ENCODE measurements around the gene NPAS3. TPM values are rescaled to one million over a fixed set of nuclear protein-coding genes. Genes with fewer than 3 reads are reported as not detected.

NPAS3 gene
- total RNA-seq, 4 donors from 2014 or later, result 4.0 to 12.2 (median 5.6) TPM

- intact Hi-C loops (cut with DNase I), result no loop called here
- no peak for DNase-seq
- 72 to 75% methylated on average over 11 of the region's 11 CpGs for WGBS, 2 donors
- Histone ChIP-seq H3K27ac (no peak overlapping the region), H3K4me3 (replicated peaks in 1 of 3) (no peak overlapping the region), H3K9me3 (no peaks in the 10 kb centered on the region), H3K4me1 (no peaks in the 10 kb centered on the region), H3K36me3 (no peaks in the 10 kb centered on the region), H3K27me3 (no peaks in the 10 kb centered on the region)
- TF ChIP-seq, protein P1, sequence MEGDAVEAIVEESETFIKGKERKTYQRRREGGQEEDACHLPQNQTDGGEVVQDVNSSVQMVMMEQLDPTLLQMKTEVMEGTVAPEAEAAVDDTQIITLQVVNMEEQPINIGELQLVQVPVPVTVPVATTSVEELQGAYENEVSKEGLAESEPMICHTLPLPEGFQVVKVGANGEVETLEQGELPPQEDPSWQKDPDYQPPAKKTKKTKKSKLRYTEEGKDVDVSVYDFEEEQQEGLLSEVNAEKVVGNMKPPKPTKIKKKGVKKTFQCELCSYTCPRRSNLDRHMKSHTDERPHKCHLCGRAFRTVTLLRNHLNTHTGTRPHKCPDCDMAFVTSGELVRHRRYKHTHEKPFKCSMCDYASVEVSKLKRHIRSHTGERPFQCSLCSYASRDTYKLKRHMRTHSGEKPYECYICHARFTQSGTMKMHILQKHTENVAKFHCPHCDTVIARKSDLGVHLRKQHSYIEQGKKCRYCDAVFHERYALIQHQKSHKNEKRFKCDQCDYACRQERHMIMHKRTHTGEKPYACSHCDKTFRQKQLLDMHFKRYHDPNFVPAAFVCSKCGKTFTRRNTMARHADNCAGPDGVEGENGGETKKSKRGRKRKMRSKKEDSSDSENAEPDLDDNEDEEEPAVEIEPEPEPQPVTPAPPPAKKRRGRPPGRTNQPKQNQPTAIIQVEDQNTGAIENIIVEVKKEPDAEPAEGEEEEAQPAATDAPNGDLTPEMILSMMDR (IDR thresholded peaks at IDR 0.05), result no peak
- no peak for TF ChIP-seq POLR2A (IDR thresholded peaks at IDR 0.05)
Observed at GRCh38 chr14:33652566-33653307, 714.1 kb downstream of the NPAS3 start.

DNA sequence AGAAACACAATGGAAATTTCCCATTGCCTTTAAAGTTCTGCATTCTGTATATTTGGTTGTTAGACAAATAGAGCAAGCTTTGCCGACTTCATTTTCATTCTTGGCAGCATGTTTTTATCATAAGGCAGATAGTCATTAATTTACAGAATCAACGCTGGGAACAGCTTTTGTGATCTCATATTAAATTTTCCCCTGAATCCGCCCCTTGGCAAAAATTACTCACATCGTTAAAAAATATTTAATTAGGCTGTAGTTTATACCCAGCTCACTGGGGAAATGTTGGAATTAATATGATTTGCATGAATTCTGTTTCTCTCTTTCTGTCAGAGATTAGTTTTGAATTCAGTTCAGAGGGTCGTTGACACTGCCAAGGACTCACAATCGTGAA, 714.6 kb downstream of the NPAS3 start:
- DNase-seq, result no peak
- Histone ChIP-seq H3K36me3 (no peaks in the 10 kb centered on the region), H3K27ac (no peak overlapping the region), H3K27me3 (no peaks in the 10 kb centered on the region), H3K4me3 (replicated peaks in 1 of 3) (no peak overlapping the region), H3K4me1 (no peaks in the 10 kb centered on the region), H3K9me3 (no peaks in the 10 kb centered on the region)
- WGBS, 2 donors, result 76 to 77% methylated on average over 6 of the region's 6 CpGs
- TF ChIP-seq, protein P1 (IDR thresholded peaks at IDR 0.05), result no peak
- TF ChIP-seq POLR2A (IDR thresholded peaks at IDR 0.05), result no peak
- intact Hi-C loops (cut with DNase I), result no loop called here

GRCh38 chr14:33655421-33655820, 716.7 kb downstream of the NPAS3 start:
- H3K4me1 ChIP-seq, result no peaks in the 10 kb centered on the region
- 60 to 64% methylated on average over 4 of the region's 4 CpGs for WGBS, 2 donors
- no peaks in the 10 kb centered on the region for H3K9me3 ChIP-seq
- no peak overlapping the region for H3K27ac ChIP-seq
- no peak for DNase-seq
- intact Hi-C loops (cut with DNase I), result no loop called here
- H3K27me3 ChIP-seq, result no peaks in the 10 kb centered on the region
- H3K4me3 ChIP-seq (replicated peaks in 1 of 3), result no peak overlapping the region
- TF ChIP-seq, protein P1 (IDR thresholded peaks at IDR 0.05), result no peak
- no peak for TF ChIP-seq POLR2A (IDR thresholded peaks at IDR 0.05)
- no peaks in the 10 kb centered on the region for H3K36me3 ChIP-seq

DNA sequence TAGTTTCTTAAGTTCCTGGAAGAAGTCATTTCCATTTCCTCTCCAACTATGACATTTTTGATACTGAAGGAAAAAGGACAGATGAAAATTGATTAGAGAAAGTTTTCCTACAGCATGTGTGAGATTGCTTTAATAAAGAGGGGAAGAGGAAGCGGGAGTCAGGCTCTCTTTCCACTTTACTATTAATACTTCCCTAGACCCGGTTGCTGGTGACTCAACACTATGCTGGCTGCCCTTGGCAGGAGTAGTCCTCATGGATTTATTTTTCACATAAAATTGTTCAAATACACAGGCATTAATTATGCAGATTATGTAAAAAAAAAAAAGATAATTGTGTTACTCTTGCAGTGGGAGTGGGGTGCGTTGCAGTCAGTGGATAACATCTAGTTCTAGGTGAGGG, 718.8 kb downstream of the NPAS3 start:
- H3K27ac ChIP-seq, result no peak overlapping the region
- TF ChIP-seq, protein P1 (IDR thresholded peaks at IDR 0.05), result no peak
- TF ChIP-seq POLR2A (IDR thresholded peaks at IDR 0.05), result no peak
- DNase-seq, result no peak
- H3K36me3 ChIP-seq, result no peaks in the 10 kb centered on the region
- H3K9me3 ChIP-seq, result no peaks in the 10 kb centered on the region
- intact Hi-C loops (cut with DNase I), result no loop called here
- no peaks in the 10 kb centered on the region for H3K27me3 ChIP-seq
- 81 to 90% methylated on average over 3 of the region's 3 CpGs for WGBS, 2 donors
- H3K4me3 ChIP-seq (replicated peaks in 1 of 3), result no peak overlapping the region
- H3K4me1 ChIP-seq, result no peaks in the 10 kb centered on the region

DNA sequence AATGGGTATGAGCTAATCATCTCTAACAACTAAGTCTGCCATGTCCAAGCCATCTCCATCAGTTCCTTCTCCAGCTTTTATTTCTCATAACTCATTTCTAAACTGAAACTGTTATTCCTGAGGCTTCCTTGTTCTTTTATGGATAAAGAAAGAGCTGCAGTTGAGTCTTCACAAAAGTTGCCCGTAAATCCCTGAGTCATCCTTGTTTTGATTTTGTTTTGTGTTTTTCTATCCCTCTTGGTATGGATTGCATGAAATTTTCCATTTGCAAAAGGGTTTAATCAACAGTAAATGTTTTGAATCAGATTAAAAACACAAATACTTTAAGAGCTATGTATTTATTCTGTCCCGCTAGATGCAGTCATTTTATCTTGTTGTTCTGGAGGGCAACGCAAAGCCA, 721.6 kb downstream of the NPAS3 start:
- Histone ChIP-seq H3K36me3 (no peaks in the 10 kb centered on the region), H3K4me1 (no peaks in the 10 kb centered on the region), H3K27ac (no peak overlapping the region), H3K9me3 (no peaks in the 10 kb centered on the region), H3K4me3 (replicated peaks in 1 of 3) (no peak overlapping the region), H3K27me3 (no peaks in the 10 kb centered on the region)
- intact Hi-C loops (cut with DNase I), result no loop called here
- WGBS, 2 donors, result 96 to 97% methylated on average over 3 of the region's 3 CpGs
- TF ChIP-seq, protein P1 (IDR thresholded peaks at IDR 0.05), result no peak
- TF ChIP-seq POLR2A (IDR thresholded peaks at IDR 0.05), result no peak
- DNase-seq, result no peak
